ENCODE results near the gene COMMD7.

- TF ChIP-seq CTCF (IDR thresholded peaks at IDR 0.05) (no peak), POLR2A (IDR thresholded peaks at IDR 0.05) (no peak)
Observed at GRCh38 chr20:32742322-32743236, 688 bp downstream of the COMMD7 start.

All from esophagus squamous epithelium (tissue), 4 donors.